ENCODE results near the gene LCE1E.

GRCh38 chr1:152796421-152796820 is 10.4 kb downstream of the LCE1E start, which contains the start of gene LCE1D:
- TF ChIP-seq CTCF (IDR thresholded peaks at IDR 0.05; ENCODE audit: low read depth, low read length) (no peak), EZH2phosphoT487 (IDR thresholded peaks at IDR 0.05; ENCODE audit: low read depth) (no peak)

All from OCI-LY3 (cell line).